Mucosa of descending colon (tissue), 3 donors: ENCODE data around the gene PDLIM5. TPM values are rescaled to one million over a fixed set of nuclear protein-coding genes. Genes with fewer than 3 reads are reported as not detected.

Source experiments
- ATAC-seq: fragments of 200-7000 bp; cut with Tn5 transposase; one replicate; pipeline ENCODE4 v1.9.1; 2020; ENCODE audit warnings: mild to moderate bottlenecking, moderate library complexity
- DNase-seq, 3 donors: peaks; one replicate each; pipeline ENCODE4 v3.0.0-alpha.2; 2020
- H3K36me3 ChIP-seq: fragments of 200-600 bp; one replicate; pipeline ENCODE4 v1.8.0; 2021; ENCODE audit warnings: low read depth, mild to moderate bottlenecking
- H3K4me1 ChIP-seq: fragments of 200-600 bp; one replicate; pipeline ENCODE4 v1.8.0; 2021; ENCODE audit warnings: low read depth, mild to moderate bottlenecking
- H3K4me3 ChIP-seq: fragments of 200-600 bp; one replicate; pipeline ENCODE4 v1.8.0; 2021; ENCODE audit warnings: mild to moderate bottlenecking
- H3K9me3 ChIP-seq: fragments of 200-600 bp; one replicate; pipeline ENCODE4 v1.8.0; 2021; ENCODE audit warnings: mild to moderate bottlenecking
- intact Hi-C, 2 donors: fragments of 100-400 bp; cut with DNase I in 1 of 2; cut with micrococcal nuclease in 1 of 2; formaldehyde crosslinking; loops; one replicate each; pipeline versions ENCODE4 v1.11.0 to v1.11.1; 2022; cut with DNase I, micrococcal nuclease
- total RNA-seq, 3 donors: library from RNA; stranded (reverse); fragmentation: NEBNext Ultra II Directional in 2 of 3; extraction: Animal tissue kit (Norgen Biotek cat#: 25700) in 2 of 3; gene quantifications; one replicate each; pipeline versions ENCODE4 v1.2.1 to v1.2.4, GENCODE V29; 2021 to 2023
- TF ChIP-seq, protein P1 (sequence below): fragments of 200-600 bp; IDR thresholded peaks from one replicate; pipeline ENCODE4 v1.8.0; 2022; ENCODE audit warnings: antibody characterized with exemption, mild to moderate bottlenecking
- donor health status: DM: no; HTN: no; CAD: no; lungs with moderate emphysema.
- donor health status: DM: no; HTN: no; CAD: no.
- donor health status: DM: no; HTN: yes; CAD: no.

PDLIM5 gene
- total RNA-seq, 3 donors from 2014 or later: 137 to 183 (median 160) TPM

DNA sequence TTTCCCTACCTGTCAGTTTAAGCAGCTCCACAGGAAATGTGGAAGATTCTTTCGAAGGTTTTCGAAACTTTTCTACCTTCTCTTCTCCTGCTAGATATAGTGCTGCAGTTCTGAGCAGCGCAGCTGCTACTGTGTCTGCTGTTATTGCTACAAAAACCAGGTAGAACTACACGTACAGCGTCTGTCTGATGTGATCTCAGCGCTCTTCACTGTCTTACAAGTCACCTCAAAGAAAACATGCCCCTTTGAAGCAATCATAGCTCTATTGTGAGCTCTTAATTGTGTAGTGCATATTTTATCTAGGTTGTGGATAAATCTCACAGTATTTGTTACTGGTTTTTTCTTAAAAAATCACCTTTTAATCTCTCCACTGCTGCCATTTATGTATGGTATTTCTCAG, 158.4 kb downstream of the PDLIM5 start:
- ATAC-seq (no peak), DNase-seq (no peak)
- no peaks in the 10 kb centered on the region for H3K36me3 ChIP-seq
- no peaks in the 10 kb centered on the region for H3K4me1 ChIP-seq
- H3K9me3 ChIP-seq: no peaks in the 10 kb centered on the region
- H3K4me3 ChIP-seq: no peak overlapping the region
- TF ChIP-seq, protein P1, sequence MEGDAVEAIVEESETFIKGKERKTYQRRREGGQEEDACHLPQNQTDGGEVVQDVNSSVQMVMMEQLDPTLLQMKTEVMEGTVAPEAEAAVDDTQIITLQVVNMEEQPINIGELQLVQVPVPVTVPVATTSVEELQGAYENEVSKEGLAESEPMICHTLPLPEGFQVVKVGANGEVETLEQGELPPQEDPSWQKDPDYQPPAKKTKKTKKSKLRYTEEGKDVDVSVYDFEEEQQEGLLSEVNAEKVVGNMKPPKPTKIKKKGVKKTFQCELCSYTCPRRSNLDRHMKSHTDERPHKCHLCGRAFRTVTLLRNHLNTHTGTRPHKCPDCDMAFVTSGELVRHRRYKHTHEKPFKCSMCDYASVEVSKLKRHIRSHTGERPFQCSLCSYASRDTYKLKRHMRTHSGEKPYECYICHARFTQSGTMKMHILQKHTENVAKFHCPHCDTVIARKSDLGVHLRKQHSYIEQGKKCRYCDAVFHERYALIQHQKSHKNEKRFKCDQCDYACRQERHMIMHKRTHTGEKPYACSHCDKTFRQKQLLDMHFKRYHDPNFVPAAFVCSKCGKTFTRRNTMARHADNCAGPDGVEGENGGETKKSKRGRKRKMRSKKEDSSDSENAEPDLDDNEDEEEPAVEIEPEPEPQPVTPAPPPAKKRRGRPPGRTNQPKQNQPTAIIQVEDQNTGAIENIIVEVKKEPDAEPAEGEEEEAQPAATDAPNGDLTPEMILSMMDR: no peak
- intact Hi-C loops: no loop called here

DNA sequence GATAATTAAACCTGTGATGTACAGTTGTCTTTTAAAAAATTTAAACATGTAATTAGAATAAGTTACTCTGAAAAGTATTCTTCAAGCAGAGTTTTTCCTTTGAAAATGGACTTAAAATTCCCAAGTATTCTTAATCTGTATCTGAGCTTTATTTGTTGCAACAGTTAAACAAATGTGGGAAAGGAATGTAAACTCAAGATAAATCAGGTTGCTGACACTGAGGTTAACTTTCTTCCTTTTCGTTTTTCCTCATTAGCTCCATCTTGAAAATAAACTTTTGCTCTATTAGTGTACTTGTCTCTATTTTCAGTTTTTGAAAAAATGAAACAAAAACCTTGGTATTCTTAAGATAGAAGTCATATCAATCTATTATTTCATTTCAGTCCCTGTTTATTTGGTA, 161.5 kb downstream of the PDLIM5 start:
- H3K36me3 ChIP-seq: no peaks in the 10 kb centered on the region
- intact Hi-C loops: no loop called here

DNA sequence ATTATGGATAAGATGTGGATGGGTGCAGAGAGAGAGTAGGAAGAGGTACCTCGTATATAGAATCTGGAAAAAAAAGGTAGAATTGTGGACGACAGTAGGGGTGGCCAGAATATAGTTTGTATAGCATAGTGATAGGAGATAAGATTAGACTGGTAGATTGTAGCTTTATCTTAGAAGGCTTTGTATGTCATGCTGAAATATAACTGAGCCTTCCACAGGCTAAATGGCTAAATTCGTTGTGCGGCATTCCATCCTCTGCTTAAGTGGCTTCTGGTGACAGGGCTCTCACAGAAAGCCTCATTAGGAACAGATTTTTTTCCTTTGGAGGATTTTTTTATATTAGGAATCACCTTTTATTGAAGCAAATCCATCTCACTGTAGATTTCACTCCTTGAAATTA, 163.7 kb downstream of the PDLIM5 start:
- Histone ChIP-seq H3K4me3 (no peak overlapping the region), H3K36me3 (no peaks in the 10 kb centered on the region), H3K9me3 (no peaks in the 10 kb centered on the region), H3K4me1 (no peaks in the 10 kb centered on the region)
- ATAC-seq (no peak), DNase-seq (no peak)
- intact Hi-C loops: no loop called here
- TF ChIP-seq, protein P1: no peak

More for the DNA sequence above, 161.5 kb downstream of the PDLIM5 start:
- TF ChIP-seq, protein P1: no peak
- H3K4me3 ChIP-seq: no peak overlapping the region
- ATAC-seq (no peak), DNase-seq (no peak)
- H3K4me1 ChIP-seq: no peaks in the 10 kb centered on the region
- H3K9me3 ChIP-seq: no peaks in the 10 kb centered on the region

DNA sequence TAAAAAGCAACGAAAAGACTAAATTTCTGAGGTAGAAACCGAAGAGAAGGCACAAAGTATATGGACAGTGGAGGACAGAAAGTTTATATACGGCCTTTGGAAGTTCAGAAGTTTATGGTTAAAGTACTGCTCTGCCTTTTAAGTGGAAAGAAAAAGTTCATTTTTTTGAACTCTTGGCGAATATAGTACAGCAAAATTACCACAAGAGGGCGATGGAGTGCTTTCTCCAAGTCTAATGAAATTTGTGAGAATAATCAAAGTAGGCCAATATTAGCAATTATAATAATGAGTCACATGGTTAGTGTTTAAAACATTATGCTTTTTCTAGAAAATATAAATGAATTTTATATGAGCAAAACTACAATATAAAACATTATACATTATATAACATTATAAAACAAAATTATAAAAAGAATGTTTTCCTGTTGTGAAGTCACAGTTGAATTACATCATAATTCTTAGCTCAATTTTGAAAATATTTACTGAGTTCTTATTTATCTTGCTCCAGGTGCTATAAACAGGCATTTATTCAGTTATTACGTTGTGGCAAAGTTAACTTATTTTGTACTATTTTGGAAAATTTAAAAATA, 169.8 kb downstream of the PDLIM5 start:
- intact Hi-C loops: no loop called here
- Histone ChIP-seq H3K9me3 (no peaks in the 10 kb centered on the region), H3K4me3 (no peak overlapping the region), H3K4me1 (no peaks in the 10 kb centered on the region), H3K36me3 (no peaks in the 10 kb centered on the region)
- peak in 1 of 3 donors; percentile 47 for DNase-seq
- TF ChIP-seq, protein P1: no peak
- no peak for ATAC-seq

DNA sequence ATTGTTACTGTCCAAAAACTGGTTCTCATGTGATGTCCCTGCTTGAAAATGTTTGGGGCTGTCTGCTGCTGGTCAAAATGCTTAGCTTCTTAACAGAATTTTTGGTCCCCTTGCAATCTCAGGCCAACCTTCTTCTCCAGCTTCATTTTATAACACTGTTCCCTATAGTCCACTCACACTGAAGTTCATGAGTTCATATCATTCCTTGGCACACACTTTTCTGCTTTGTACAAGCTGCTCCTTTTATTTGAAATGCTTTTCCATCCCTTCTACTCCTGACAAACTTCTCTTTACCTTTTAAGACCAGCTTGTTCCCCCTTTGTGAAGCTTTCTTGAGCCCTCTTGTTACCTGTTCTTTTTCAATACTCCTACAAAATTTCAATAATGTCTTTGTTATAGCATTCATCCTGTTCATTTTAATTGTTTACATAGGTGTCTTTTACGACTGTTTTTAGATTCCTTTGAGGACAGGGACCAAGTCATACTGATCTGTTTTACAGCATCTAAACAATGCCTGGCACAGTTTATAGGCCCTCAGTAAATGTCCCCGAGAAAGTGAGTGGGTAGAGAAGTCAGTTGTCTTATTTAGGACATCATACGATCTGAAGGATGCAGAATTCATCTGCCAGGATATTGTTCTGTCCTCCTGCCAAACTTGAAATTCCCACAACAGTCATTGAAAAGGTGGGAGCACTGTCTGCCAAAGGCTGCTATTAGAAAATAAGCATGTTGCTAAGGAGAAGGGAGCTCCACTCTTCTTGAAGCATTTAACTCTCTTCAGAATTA, 171.6 kb downstream of the PDLIM5 start:
- intact Hi-C loops: no loop called here
- Histone ChIP-seq H3K4me1 (no peaks in the 10 kb centered on the region), H3K36me3 (no peaks in the 10 kb centered on the region), H3K4me3 (no peak overlapping the region), H3K9me3 (no peaks in the 10 kb centered on the region)
- DNase-seq: no peak
- ATAC-seq: no peak
- TF ChIP-seq, protein P1: no peak
